ENCODE measurements around the gene C1QTNF8.

C1QTNF8 gene

GRCh38 chr16:1133810-1134520, 37.9 kb upstream of the C1QTNF8 start:
- DNase-seq (ENCODE audit: low spot score): no peak
- TF ChIP-seq CTCF (IDR thresholded peaks at IDR 0.05; ENCODE audit: borderline replicate concordance, control extremely low read depth, extremely low read depth, insufficient read depth, missing control alignments): no peak
- in situ Hi-C loops (cut with MboI; ENCODE audit: low sequenced_read_pairs, unreplicated experiment): no loop called here

- TF ChIP-seq CTCF (IDR thresholded peaks at IDR 0.05; ENCODE audit: borderline replicate concordance, control extremely low read depth, extremely low read depth, insufficient read depth, missing control alignments): no peak
- no peak for DNase-seq (ENCODE audit: low spot score)
- in situ Hi-C loops (cut with MboI; ENCODE audit: low sequenced_read_pairs, unreplicated experiment): no loop called here
Observed at GRCh38 chr16:1133271-1133670, 37.2 kb upstream of the C1QTNF8 start.

GRCh38 chr16:1132431-1132830, 36.4 kb upstream of the C1QTNF8 start:
- in situ Hi-C loops (cut with MboI; ENCODE audit: low sequenced_read_pairs, unreplicated experiment): no loop called here
- TF ChIP-seq CTCF (IDR thresholded peaks at IDR 0.05; ENCODE audit: borderline replicate concordance, control extremely low read depth, extremely low read depth, insufficient read depth, missing control alignments): no peak
- no peak for DNase-seq (ENCODE audit: low spot score)

- no peak for TF ChIP-seq CTCF (IDR thresholded peaks at IDR 0.05; ENCODE audit: borderline replicate concordance, control extremely low read depth, extremely low read depth, insufficient read depth, missing control alignments)
- no peak for DNase-seq (ENCODE audit: low spot score)
- in situ Hi-C loops (cut with MboI; ENCODE audit: low sequenced_read_pairs, unreplicated experiment): no loop called here
Observed at GRCh38 chr16:1131378-1131994, 35.4 kb upstream of the C1QTNF8 start.

GRCh38 chr16:1130382-1130781, 34.3 kb upstream of the C1QTNF8 start:
- in situ Hi-C loops (cut with MboI; ENCODE audit: low sequenced_read_pairs, unreplicated experiment): no loop called here
- TF ChIP-seq CTCF (IDR thresholded peaks at IDR 0.05; ENCODE audit: borderline replicate concordance, control extremely low read depth, extremely low read depth, insufficient read depth, missing control alignments): no peak
- no peak for DNase-seq (ENCODE audit: low spot score)

- TF ChIP-seq CTCF (IDR thresholded peaks at IDR 0.05; ENCODE audit: borderline replicate concordance, control extremely low read depth, extremely low read depth, insufficient read depth, missing control alignments): no peak
- no peak for DNase-seq (ENCODE audit: low spot score)
- in situ Hi-C loops (cut with MboI; ENCODE audit: low sequenced_read_pairs, unreplicated experiment): no loop called here
Observed at GRCh38 chr16:1129106-1129960, 33.3 kb upstream of the C1QTNF8 start.

All from GM13976 (cell line).